H7 (cell line): Measurements from ENCODE around the gene NEUROD4. TPM values are rescaled to one million over a fixed set of nuclear protein-coding genes. Genes with fewer than 3 reads are reported as not detected.

Experiments
- DNase-seq: peaks from one replicate; pipeline ENCODE4 v3.0.0; 2012
- H3K27me3 ChIP-seq: 2 replicates; pipeline ENCODE4 v1.6.0; 2011; ENCODE audit warnings: mild to moderate bottlenecking, low read length; ENCODE audit not compliant: control insufficient read depth, insufficient read depth
- H3K36me3 ChIP-seq: replicated peaks from 2 replicates; pipeline ENCODE4 v1.5.1; 2011; ENCODE audit warnings: low read length; ENCODE audit not compliant: control insufficient read depth, insufficient read depth
- H3K4me3 ChIP-seq: 2 replicates; pipeline ENCODE4 v1.5.1; 2011; ENCODE audit warnings: low read depth, mild to moderate bottlenecking, control low read depth, low read length, moderate library complexity; ENCODE audit not compliant: insufficient read depth
- total RNA-seq: library from RNA; depleted of rRNA; stranded (reverse); fragments of >200 nt; shearing (Covaris generic); gene quantifications from 2 replicates; pipeline ENCODE4 v1.2.3, GENCODE V29; 2014

Gene NEUROD4
- total RNA-seq, 1 experiment from 2014 or later, result not detected

DNA sequence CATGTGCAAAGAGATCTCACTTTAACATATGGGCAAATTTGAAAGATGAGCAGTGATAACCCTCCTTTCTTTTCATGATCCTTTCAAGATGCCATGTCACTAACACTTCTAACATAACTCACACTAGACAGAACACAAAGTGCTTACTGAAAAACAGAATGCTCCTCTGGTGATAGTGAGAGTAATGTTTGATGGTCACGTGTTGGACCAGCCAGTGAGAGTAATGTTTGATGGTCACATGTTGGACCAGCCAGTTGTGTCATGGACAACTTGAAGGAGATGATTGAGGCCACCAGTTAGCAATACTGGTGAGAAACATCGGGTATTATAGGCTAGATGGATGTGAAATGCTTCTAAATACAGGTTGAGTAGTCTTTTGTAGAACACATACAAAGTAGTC is 5.7 kb downstream of the NEUROD4 start:
- Histone ChIP-seq H3K36me3 (no peaks in the 10 kb centered on the region), H3K4me3 (no peak overlapping the region), H3K27me3 (no peaks in the 10 kb centered on the region; the same call in 1 of the 2 replicates)
- no peak for DNase-seq

DNA sequence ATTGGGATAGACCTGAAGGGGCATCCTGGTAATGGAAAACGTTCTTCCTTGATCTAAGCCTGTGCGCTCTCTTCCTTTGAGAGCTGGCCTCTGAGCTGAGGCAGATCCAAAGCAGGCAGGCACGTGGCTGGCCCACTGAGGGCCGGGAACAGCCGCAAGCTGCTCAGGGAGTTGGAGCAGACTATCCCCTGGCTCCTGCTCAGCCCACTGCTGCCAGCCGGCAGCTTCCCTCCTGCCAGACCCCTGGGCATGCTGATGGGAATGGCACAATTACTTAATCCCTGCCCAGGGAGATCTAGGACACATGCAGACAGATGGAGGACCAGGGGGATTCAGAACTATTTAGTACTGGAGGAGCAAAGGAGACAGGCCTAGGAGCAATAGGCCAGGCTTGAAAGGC is 14.4 kb downstream of the NEUROD4 start:
- Histone ChIP-seq H3K36me3 (no peaks in the 10 kb centered on the region), H3K27me3 (no peaks in the 10 kb centered on the region), H3K4me3 (no peak overlapping the region)
- no peak for DNase-seq

GRCh38 chr12:55036326-55037115 is 16.7 kb downstream of the NEUROD4 start:
- Histone ChIP-seq H3K27me3 (no peaks in the 10 kb centered on the region), H3K4me3 (no peak overlapping the region), H3K36me3 (no peaks in the 10 kb centered on the region)
- no peak for DNase-seq

- no peak overlapping the region for H3K4me3 ChIP-seq
- no peaks in the 10 kb centered on the region for H3K27me3 ChIP-seq
- no peaks in the 10 kb centered on the region for H3K36me3 ChIP-seq
- DNase-seq, result no peak
Measured at GRCh38 chr12:55037351-55037987, 17.7 kb downstream of the NEUROD4 start.

GRCh38 chr12:55039395-55040354 is 19.9 kb downstream of the NEUROD4 start:
- no peaks in the 10 kb centered on the region for H3K27me3 ChIP-seq
- H3K4me3 ChIP-seq, result no peak overlapping the region
- DNase-seq, result no peak
- H3K36me3 ChIP-seq, result no peaks in the 10 kb centered on the region

- H3K4me3 ChIP-seq, result no peak overlapping the region
- H3K36me3 ChIP-seq, result no peaks in the 10 kb centered on the region
- no peaks in the 10 kb centered on the region for H3K27me3 ChIP-seq
- no peak for DNase-seq
Measured at GRCh38 chr12:55041345-55042055, 21.7 kb downstream of the NEUROD4 start.

DNA sequence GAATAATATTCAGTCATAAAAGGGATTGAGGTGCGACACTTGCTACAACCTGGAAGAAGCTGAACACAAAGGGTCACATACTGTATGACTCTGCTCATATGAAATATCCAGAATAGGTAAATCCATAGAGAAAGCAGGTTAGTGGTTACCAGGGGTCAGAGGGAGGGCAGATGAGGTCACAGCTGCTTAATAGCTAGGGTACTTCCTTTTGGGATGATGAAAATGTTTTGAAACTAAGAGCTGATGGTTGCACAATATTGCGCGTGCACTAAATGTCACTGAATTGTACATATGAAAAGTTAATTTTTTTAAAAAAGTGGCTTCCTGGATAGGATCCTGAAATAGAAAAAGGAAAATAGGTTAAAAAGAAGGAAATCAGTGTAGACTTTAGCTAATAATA is 23.8 kb downstream of the NEUROD4 start:
- no peak for DNase-seq
- no peaks in the 10 kb centered on the region for H3K36me3 ChIP-seq
- H3K27me3 ChIP-seq, result no peaks in the 10 kb centered on the region
- H3K4me3 ChIP-seq, result no peak overlapping the region

DNA sequence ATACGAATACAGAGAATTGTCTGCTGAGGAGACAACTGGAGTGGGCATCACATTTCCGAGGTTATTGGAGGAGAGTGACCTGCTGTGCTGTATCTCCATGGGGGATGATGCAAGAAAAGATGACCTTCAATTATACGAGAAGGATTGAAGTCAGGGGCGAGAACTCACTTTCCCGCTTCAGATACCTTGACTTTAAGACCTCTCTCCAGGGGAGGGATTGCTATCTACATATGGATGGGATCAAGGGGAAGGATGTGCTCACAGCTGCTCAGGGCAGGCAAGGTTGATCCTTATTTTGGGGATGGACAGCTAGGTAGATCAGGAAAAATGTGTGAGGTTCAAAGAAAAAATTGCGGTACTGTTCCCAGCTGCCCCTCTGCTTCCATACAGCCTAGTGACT is 24.4 kb downstream of the NEUROD4 start:
- Histone ChIP-seq H3K4me3 (no peak overlapping the region), H3K27me3 (no peaks in the 10 kb centered on the region), H3K36me3 (no peaks in the 10 kb centered on the region)
- DNase-seq, result peak; percentile 65

DNA sequence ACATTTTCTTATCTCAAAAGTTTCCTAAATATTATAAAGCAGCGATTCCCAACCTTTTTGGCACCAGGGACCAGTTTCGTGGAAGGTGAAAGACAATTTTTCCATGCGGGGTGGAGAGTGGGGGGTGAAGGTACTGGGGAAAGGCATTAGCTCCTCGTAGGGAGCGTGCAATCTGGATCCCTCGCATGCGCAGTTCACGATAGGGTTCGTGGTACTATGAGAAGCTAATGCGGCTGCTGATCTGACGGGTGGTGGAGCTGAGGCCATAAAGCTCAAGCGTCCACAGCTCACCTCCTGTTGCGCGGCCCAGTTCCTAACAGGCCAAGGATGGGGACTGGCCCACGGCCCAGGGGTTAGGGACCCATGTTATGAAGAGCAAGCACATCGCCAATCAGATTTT is 29.9 kb downstream of the NEUROD4 start:
- no peak overlapping the region for H3K4me3 ChIP-seq
- H3K36me3 ChIP-seq, result no peaks in the 10 kb centered on the region
- no peak for DNase-seq

GRCh38 chr12:55051197-55051947 is 31.6 kb downstream of the NEUROD4 start:
- Histone ChIP-seq H3K36me3 (no peaks in the 10 kb centered on the region), H3K27me3 (no peaks in the 10 kb centered on the region), H3K4me3 (no peak overlapping the region)
- DNase-seq, result no peak

More for the DNA sequence above, 29.9 kb downstream of the NEUROD4 start:
- H3K27me3 ChIP-seq, result no peaks in the 10 kb centered on the region

DNA sequence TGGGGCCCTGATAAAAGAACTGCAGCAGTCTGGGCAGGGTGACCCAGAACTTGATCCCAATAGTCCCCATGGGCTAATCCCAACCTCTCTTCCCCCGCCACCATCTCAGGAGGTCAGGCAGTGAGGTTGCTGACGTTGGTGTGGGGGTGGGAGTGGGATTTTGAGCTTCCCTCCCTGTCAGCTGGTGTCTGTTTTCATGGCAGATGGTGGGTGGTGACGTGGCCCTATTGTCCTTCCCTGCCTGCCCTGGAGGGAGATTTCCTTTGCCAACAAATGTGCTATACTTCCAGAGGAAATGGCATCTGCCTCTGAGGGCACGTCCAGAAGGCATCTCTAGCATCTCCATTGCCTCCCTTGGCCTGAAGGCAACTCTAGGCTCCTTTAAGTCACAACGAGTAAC is 37.7 kb downstream of the NEUROD4 start:
- Histone ChIP-seq H3K4me3 (no peak overlapping the region), H3K27me3 (no peaks in the 10 kb centered on the region), H3K36me3 (no peaks in the 10 kb centered on the region)
- DNase-seq, result no peak

- Histone ChIP-seq H3K4me3 (no peak overlapping the region), H3K27me3 (no peaks in the 10 kb centered on the region)
- no peak for DNase-seq
Measured at GRCh38 chr12:55058082-55058481, 38.3 kb downstream of the NEUROD4 start.

GRCh38 chr12:55058776-55059175 is 39.0 kb downstream of the NEUROD4 start:
- no peak for DNase-seq
- H3K4me3 ChIP-seq, result no peak overlapping the region
- no peaks in the 10 kb centered on the region for H3K27me3 ChIP-seq
- no peaks in the 10 kb centered on the region for H3K36me3 ChIP-seq

More at GRCh38 chr12:55058082-55058481, 38.3 kb downstream of the NEUROD4 start:
- H3K36me3 ChIP-seq, result no peaks in the 10 kb centered on the region
